NCI-H345 treated with DMSO at 0.1 percent for 48 hours (cell line): ENCODE results near the gene RAB3A.
"Not testable (repeated sequence)": the region's sequence is repeated elsewhere in the genome, so short reads cannot be mapped to it uniquely, and the experiment has no call there.

Source experiments
- DNase-seq: peaks from one replicate; lab custom pipeline; 2025; ENCODE audit not compliant: unreplicated experiment; lab: John Stamatoyannopoulos, UW

RAB3A gene

DNA sequence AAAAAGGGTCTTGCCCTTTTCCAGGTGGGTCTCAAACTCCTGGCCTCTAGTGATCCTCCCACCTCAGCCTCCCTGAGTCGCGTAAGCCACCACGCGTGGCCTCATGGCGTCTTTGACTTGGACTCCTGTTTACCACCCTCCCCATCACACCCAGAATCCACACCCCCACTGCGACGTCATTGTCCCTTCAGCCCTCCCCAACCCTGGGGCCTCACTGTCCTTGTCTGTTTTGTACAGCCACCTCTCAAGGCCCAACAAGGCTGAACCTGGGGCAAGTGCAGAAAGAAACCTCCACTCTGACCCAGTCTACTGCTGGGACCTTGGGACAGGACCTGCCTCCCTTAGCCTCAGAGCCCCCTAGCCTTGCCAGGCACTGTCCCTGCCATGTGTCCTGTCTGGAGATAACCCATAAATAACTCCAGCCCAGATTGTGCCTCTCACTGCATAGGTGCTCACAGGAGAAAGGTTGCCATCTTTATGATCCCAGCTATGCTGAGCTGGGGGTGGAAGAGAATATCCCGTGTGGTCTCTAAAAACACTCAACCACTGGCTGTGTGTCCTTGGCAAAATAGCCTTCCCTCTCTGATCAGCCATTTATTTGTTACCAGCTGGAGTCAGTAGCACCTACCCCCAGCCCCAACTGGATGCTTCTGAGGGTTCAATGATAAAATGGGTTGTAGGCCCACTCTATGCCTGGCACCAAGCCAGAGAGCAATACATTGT lies 32.1 kb downstream of the RAB3A start:
- no peak for DNase-seq

DNA sequence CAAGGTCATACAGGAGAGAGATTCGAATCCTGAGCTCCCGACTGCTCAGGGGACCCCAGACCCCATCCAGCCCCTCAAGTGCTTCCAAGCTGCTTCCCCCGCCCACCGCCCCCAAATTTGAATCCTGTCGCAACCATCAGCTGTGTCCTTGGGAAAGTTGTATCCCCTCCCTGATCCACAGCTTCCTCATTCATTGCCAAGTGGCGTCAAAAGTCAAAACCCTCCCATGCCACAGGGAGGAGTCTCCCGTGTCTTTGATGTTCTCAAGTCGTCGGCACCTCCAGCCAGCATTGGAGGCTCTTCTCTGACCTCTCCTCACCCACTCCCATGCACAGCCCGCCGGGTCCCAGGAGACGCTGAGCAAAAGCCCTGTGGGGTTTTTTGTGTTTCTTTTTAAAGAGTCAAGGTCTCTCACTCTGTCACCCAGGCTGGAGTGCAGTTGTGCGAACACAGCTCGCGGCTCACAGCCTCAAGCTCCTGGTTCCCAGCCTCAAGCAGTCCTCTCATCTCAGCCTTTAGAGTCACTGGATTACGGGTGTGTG lies 33.1 kb downstream of the RAB3A start:
- DNase-seq: no peak

DNA sequence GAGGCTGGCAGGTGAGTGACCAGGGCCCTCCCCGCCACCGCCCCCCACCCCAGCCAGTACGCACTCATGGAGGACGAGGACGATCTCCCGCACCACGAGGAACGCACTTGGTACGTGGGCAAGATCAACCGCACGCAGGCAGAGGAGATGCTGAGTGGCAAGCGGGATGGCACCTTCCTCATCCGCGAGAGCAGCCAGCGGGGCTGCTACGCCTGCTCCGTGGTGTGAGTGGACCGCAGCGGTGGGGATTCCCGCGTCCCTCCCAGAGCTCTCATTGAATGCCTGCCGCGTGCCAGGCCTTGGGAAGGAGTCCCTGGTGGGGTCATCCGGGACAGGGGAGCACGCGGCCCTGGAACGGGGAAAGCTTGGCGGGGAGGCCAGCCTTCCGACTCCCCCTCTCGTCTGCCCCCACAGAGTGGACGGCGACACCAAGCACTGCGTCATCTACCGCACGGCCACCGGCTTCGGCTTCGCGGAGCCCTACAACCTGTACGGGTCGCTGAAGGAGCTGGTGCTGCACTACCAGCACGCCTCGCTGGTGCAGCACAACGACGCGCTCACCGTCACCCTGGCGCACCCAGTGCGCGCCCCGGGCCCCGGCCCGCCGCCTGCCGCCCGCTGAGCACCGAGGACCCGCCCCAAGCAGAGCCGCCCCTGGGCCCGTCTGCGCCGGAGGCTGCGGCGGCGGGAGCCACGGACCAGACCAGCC lies 35.0 kb downstream of the RAB3A start:
- no peak for DNase-seq

DNA sequence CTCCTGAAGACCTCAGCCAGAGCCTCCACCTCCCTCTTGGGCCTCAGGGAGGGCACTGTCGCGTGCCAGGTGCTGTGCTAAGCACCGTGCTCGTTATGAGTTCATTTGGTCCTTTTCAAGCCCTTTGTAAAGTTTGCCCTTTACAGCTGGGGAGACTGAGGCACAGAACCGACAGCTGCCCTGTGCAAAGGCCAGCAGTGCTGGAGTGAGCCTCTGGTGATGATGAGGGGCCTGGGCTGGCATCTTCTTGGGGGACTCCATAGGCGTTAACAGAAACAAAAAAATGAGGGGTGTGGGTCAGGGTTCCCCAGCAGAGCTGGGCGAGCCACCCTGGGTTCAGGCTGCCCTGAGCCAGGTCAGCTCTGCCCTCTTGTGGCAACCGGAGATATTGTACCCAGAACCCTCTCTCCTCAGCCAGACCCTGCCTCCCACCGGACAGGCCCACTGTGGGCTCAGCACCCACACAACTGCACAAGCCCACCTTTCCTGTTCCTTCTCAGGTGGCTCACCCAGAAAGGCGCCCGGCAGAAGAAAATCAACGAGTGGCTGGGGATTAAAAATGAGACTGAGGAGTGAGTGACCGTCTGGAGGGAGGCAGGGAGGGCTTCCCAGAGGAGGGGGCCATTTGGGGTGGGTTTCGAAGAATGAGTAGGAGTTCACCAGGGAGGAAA lies 35.7 kb downstream of the RAB3A start:
- no peak for DNase-seq

DNA sequence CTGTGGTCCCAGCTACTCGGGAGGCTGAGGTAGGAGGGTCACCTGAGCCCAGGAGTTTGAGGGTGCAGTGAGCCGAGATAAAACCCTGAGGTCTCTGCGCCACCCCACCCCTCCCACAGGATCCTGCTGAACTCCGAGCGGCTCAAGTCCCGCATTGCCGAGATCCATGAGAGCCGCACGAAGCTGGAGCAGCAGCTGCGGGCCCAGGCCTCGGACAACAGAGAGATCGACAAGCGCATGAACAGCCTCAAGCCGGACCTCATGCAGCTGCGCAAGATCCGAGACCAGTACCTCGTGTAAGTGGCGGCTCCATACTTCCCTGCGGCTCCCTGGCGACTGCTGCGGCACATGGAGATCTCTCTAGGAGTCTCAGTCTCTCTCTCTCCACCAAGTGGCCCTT lies 36.8 kb downstream of the RAB3A start:
- no peak for DNase-seq

DNA sequence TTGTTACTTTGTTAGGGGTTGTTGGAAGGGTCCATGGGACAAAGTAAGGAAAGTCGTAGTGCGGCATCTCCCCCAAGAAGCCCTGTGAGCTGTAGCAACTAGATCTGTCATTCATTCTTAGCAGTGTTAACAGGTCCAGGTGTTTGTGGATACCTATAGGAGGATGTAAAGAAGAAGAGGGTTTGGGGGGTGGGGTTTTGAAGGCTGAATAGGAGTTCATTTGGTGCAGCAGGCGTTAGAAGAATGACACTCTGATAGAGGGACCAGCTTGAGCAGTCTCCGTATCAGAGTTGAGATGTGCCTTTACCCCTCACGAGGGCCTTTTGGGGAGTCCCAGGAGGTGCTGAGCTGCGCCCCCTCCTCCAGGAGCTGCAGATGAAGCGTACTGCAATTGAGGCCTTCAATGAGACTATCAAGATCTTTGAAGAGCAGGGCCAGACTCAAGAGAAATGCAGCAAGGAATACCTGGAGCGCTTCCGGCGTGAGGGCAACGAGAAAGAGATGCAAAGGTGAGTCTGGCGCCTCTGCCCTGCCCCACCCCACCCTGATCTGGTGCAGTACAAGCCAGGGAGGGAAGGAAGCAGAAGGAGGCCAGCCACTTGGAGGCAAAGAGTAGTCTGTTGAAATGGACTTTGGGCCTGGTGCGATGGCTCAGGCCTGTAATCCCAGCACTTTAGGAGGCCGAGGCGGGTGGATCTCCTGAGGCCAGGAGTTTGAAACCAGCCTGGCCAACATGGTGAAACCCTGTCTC lies 37.9 kb downstream of the RAB3A start:
- no peak for DNase-seq

DNA sequence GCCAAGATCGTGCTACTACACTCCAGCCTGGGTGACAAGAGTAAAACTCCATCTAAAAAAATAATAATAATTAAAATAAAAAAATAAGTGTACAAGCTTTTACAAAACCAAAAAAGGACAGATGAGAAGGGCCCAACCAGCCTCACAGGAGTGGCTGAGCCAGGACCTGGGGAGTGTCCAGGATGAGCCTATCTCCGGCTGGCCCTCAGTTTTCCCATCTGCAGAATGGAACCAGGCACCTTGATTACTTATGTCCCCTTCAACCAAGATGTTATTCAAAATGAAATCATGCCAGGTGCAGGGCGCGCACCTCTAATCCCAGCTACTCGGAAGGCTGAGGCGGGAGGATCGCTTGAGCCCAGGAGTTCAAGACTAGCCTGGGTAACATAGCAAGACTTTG lies 39.8 kb downstream of the RAB3A start:
- DNase-seq: no peak

DNA sequence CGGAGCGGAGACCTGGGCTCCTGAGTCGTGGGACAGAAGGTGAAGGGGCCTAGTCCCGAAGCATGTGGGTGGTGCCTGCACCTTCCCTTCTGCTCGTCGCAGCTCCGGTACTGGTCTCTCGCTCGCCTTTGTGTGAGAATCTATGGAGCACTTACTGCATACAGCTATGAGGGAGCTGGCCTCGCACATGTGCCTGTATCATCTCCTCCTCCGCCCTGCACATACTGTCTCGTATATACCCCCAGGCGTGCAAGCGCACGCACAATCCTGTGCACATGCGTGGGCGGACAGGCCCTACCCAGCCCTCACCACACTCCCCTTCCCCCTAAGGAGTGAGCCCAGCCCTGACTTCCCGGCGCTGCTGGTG lies 42.2 kb downstream of the RAB3A start:
- DNase-seq: no peak

DNA sequence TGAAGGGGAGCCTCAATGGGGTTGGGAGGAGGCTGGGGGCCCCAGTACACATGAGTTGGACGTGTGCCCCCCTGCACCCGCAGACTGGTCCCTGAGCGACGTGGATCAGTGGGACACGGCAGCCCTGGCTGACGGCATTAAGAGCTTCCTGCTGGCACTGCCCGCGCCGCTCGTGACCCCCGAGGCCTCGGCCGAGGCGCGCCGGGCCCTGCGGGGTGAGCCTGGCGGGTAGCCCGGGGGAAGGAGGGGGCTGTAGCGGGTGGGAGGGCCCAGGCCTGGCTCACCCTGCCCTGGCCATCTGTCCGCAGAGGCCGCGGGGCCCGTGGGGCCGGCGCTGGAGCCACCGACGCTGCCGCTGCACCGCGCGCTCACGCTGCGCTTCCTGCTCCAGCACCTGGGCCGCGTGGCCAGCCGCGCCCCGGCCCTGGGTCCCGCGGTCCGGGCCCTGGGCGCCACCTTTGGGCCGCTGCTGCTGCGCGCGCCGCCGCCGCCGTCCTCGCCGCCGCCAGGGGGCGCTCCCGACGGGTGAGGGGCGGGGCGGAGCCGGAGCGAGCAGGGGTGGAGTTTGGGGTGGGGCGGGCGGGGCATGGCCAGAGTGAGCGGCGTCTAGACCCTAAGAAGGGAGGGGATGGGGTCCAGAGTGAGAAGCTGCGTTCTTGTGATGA lies 42.7 kb downstream of the RAB3A start:
- no peak for DNase-seq

DNA sequence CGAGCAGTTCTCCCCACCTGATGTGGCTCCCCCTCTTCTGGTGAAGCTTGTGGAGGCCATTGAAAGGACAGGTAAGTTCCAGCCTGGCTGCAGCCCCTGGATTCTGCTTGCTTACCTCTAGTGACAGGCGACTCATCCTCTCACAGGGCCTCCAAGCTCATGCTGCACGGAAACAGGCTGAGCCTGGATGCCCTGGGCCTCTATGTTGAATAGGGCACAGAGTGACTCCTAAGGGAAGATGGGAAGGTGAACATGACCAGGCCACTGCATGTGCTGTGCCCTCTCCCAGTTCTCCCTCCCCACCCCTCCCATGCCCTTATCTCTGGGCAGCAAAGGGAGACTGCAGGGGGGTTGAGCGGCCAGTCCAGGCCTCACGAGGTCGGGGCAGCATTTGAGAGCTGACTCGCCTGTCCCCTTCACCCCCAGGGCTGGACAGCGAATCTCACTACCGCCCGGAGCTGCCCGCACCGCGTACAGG lies 43.3 kb downstream of the RAB3A start:
- no peak for DNase-seq

DNA sequence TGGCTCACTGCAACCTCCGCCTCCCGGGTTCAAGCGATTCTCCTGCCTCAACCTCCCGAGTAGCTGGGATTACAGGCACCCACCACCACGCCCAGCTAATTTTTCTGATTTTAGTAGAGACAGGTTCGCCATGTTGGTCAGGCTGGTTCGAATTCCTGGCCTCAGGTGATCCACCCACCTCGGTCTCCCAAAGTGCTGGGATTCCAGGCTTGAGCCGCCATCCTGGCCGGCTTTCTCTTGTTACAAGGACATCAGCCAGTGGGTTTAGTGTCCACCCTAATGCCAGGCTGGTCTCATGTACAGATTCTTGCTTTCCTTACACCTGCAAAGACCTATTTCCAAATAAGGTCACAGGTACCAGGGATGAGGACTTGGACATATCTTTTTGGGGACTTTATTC lies 44.0 kb downstream of the RAB3A start:
- DNase-seq: no peak

DNA sequence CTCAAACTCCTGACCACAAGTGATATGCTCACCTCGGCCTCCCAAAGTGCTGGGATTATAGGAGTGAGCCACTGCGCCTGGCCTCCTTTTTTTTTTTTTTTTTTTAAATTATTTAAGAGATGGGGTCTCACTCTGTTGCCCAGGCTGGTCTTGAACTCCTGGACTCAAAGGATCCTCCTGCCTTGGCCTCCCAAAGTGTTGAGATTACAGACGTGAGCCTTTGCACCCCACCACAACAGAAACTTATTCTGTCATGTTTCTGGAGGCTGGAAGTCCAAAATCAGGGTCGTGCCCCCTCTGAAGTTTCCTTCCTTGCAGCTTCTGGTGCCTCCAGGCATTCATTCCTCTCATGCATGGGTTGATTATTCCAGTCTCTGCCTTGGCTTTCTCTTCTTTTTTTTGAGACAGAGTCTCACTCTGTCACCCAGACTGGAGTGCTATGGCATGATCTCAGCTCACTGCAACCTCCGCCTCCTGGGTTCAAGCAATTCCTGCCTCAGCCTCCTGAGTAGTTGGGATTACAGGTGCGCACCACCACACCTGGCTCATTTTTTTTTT lies 44.7 kb downstream of the RAB3A start:
- DNase-seq: not testable (repeated sequence)

DNA sequence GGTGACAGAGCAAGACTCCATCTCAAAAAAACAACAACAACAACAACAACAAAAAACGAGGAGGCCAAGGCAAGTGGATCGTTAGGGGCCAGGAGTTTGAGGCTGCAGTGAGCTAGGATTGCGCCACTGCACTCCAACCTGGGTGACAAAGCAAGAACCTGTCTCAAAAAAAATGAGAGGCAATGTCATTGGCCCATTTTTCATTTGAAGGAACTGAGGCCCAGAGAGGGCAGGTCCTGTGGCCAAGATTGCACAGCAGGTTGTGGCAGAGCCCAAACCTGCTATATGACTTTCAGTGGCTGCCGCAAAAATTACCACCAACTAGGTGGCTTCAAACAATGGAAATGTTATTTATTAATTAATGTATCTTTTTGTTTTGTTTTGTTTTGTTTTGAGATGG lies 45.4 kb downstream of the RAB3A start:
- DNase-seq: no peak

DNA sequence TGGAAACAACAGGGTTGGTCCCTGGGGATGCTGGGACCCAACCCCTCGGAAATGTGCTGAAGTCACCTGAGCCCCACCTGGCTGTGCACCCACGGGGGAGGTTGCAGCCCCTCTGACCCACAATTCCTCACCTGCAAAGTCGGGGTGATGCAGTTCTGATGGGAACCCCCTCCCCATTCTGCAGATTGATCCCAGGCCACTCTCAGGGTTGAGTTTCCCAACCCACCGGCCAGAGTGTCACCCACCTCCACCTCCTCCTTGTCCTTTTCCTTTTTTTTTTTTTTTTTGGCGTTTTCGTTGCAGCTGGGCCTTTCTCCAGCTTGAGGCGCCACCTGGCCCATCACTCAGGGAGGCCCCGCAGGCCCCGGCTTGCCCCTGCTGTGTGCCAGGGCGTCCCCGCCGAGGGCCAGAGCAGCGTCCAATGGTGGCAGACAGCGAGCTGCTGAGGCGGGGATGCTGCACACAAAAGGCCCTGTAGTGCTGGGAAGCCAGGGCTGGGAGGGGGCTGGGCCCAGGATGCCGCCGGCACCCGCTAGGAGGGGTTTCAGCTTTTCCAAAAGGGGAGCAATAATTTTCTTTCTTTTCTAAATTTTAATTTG lies 46.3 kb downstream of the RAB3A start:
- peak; percentile 55 for DNase-seq

DNA sequence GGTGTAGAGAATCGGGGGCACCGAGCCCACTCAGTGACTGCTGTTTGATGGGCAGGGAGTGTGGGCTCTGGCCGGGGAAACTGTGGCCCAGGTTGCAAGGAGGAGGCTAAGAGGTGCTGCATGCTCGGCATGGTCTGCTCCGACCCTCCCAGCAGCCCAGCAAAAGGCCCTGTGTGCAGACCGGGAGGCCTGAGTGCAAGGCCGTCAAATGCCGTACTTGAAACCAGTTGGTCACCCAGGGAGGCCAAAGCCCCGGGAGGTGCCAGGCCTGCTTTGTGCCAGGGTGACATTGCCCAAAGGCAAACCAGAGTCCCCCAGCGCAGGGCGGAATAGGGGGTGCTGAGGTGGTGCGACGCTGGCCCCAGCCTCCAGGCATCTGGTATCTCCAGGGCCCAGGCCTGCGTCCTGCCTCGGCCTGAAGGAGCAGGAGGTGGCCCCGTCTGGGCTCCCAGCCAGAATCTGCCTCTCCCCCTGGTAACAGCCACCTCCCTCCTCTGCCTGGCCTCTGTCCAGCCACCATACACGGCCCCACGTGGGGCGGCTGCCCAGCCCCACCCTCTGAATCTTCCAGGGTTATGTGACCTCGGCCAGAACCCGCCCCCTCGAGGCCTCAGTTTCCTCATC lies 46.9 kb downstream of the RAB3A start:
- DNase-seq: peak; percentile 46

DNA sequence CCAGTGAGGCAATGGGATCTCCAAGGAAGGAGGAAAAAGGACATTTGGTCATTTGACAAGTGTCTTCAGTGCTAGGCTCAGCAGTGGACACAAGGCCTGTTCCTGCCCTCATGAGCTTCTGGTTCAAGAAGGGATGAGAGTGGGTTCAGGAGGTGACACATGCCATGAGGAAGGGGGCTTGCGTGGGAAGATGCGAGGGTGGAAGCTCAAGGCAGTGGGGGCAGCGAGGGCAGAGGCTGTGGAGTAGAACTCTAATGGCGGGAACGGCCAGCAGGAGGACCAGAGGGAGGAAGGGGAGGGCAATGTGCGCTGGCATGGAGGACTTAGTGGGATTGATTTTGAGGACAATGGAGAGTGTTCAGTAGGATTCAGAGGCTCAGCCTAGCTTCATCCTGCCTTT lies 47.6 kb downstream of the RAB3A start:
- no peak for DNase-seq

DNA sequence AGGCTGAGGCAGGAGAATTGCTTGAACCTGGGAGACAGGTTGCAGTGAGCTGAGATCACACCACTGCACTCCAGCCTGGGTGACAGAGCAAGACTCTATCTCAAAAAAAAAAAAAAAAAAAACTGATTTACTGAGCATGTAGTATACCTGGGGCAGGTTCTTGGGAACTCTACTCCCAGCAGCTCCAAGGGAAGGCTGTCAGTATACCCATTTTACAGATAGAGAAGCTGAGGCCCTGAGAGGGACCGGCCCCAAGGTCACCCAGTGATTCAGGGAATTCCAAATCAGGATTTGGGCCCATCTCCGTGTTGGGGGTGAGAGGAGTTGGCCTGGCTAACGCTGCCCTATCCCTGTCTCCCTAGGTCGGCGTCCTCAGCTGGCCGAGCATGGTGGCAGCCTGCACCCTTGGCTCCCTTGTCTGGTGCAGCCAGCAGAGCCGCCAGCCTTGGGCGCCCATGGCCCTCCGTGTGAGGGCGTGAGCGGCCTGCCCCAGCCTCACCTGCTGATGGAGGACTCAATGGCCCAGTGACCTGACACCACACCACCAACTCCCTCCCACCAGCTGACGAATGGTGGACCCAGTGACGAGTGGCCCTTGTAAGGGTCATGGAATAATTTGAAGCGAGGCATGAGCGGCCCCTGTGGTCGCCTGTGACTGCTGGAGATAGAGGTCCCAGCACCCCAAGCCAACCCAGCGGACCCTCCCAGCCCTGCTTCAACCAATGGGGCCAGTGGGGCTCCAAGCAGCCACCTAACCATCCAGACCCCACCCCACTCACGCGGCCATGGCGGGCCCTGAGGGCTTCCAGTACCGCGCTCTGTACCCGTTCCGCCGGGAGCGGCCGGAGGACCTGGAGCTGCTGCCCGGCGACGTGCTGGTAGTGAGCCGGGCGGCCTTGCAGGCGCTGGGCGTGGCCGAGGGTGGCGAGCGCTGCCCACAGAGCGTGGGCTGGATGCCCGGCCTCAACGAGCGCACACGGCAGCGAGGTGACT lies 48.5 kb downstream of the RAB3A start:
- no peak for DNase-seq

DNA sequence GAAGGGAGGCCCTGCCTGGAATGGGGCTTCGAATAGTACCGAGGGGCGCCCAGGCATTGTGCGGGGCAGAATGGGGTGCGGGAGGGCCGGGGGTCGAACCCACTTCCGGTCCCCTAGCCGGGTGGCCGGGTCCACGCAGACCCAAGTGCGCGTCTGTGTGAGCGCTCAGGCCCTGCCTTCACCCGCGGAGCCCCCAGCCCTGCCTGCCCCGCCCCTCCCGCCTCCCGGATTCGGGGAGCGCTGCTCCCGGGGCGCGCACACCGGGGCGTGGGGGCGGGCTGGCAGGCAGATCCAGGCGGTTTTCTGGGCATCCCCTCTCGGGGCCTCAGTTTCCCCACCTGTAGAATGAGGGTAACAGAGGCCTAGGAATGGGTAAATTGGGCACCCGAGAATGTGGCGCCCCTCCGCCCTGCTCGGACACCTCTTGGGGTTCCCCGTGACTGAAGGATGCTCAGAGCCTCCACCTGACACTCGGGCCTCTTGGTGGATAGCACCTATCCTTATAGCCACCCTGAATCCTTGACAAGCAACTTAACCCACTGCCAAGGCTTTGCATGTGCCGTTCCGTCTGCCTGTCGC lies 50.2 kb downstream of the RAB3A start:
- no peak for DNase-seq
